Skeletal muscle satellite cell (primary cell): ENCODE data around the gene BBS1. TPM values are rescaled to one million over a fixed set of nuclear protein-coding genes. Genes with fewer than 3 reads are reported as not detected.
"Not testable (repeated sequence)": the region's sequence is repeated elsewhere in the genome, so short reads cannot be mapped to it uniquely, and the experiment has no call there.

ENCODE experiments used
- H3K27me3 ChIP-seq: 2 replicates; pipeline ENCODE4 v1.7.0; 2013; ENCODE audit warnings: low read length; ENCODE audit not compliant: control insufficient read depth, insufficient read depth
- H3K36me3 ChIP-seq: 2 replicates; pipeline ENCODE4 v1.7.0; 2013; ENCODE audit warnings: mild to moderate bottlenecking, control low read depth, low read length; ENCODE audit not compliant: insufficient read depth
- H3K4me1 ChIP-seq: 2 replicates; pipeline ENCODE4 v1.7.0; 2013; ENCODE audit warnings: low read length; ENCODE audit not compliant: control insufficient read depth, insufficient read depth
- H3K4me2 ChIP-seq: 2 replicates; pipeline ENCODE4 v1.7.0; 2013; ENCODE audit warnings: mild to moderate bottlenecking, low read length
- H3K4me3 ChIP-seq: 2 replicates; pipeline ENCODE4 v1.7.0; 2013; ENCODE audit warnings: low read length
- H3K9ac ChIP-seq: 2 replicates; pipeline ENCODE4 v1.7.0; 2013; ENCODE audit warnings: mild to moderate bottlenecking, low read depth, low read length, moderate library complexity
- H3K9me3 ChIP-seq: replicated peaks from 2 replicates; pipeline ENCODE4 v1.7.0; 2013; ENCODE audit warnings: mild to moderate bottlenecking, control low read depth, low read length
- total RNA-seq: library from RNA; depleted of rRNA; stranded (reverse); fragments of >200 nt; gene quantifications from 2 replicates; pipeline ENCODE4 v1.2.3, GENCODE V29; 2012; rRNA removed

BBS1 gene
- 20.0 and 21.8 TPM in 2 replicates for total RNA-seq

DNA sequence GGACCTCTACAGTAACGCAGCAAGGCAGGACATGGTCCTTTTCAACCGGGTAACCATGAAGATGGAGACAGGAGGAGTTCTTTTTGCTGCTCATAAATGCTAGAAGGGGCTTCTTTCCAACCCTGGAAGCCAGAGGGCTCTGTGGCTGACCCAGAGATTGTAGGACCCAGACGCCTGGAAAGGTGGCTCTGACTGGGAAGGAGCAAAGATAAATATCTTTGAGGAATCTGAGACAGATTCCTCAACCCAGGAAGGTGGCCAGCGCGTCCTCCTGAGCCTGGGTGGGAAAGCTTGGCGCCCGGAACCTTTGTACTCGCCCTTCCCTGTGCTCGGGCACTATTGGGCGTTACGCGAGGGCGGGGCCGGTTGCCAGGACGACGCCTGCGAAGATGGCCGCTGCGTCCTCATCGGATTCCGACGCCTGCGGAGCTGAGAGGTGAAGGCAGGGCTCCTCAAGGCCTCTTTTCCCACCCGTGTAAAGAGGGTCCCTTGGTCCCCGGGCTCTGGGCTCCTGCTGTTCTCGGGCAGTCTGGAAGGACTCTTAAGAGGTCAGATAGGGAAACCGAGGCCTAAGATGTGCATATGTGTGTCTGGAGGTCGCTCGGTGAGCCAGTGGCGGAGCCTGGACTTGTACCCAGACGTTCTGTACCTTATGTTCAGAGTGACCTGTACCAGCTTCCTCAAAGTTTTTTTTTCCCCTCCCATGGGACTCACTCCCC, at the start of gene BBS1:
TSS of gene BBS1 (plus strand) at position 365 of the 719 bp plus-strand sequence. CDS start at position 390, 25 bp downstream.
- Histone ChIP-seq H3K4me2 (peak within 1 kb of the TSS; percentile 86), H3K9me3 (no peaks in the 10 kb centered on the region), H3K9ac (peak within 1 kb of the TSS; percentile 83), H3K36me3 (peaks cover 25% of the 10 kb centered on the region), H3K27me3 (no peaks in the 10 kb centered on the region), H3K4me1 (peaks cover 9% of the 10 kb centered on the region), H3K4me3 (peak within 1 kb of the TSS; percentile 89)

DNA sequence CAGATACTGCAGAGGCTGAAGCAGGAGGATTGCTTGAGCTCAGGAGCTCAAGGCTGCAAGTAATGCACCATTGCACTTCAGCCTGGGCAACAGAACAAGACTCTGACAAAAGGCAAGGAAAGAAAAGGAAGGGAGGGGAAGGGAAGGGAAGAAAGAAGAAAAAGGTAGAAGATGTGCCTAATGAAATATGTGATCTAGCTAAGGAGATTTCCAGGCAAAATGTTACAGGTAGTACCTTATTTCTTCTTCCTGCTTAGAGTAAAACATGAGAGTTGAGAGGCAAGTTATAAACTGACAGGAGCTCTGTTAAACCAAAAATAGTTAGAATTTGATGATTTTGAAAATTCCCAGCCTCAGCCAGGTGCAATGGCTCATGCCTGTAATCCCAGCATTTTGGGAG, 48.4 kb upstream of the BBS1 start:
- H3K36me3 ChIP-seq: no peaks in the 10 kb centered on the region
- H3K4me2 ChIP-seq: no peak overlapping the region
- H3K9ac ChIP-seq: no peak overlapping the region
- H3K27me3 ChIP-seq: peaks cover 18% of the 10 kb centered on the region
- H3K4me3 ChIP-seq: no peak overlapping the region
- no peaks in the 10 kb centered on the region for H3K4me1 ChIP-seq
- H3K9me3 ChIP-seq: no peaks in the 10 kb centered on the region

- Histone ChIP-seq H3K9me3 (no peaks in the 10 kb centered on the region), H3K27me3 (peaks cover 14% of the 10 kb centered on the region), H3K4me1 (peaks cover 6% of the 10 kb centered on the region), H3K36me3 (no peaks in the 10 kb centered on the region), H3K4me2 (no peak overlapping the region), H3K4me3 (no peak overlapping the region), H3K9ac (no peak overlapping the region)
These were observed 47.5 kb upstream of the BBS1 start for GRCh38 chr11:66462911-66463310.

- H3K9me3 ChIP-seq, H3K4me1 ChIP-seq, H3K36me3 ChIP-seq, H3K9ac ChIP-seq, H3K4me2 ChIP-seq, H3K4me3 ChIP-seq: not testable (repeated sequence)
- peaks cover 13% of the 10 kb centered on the region for H3K27me3 ChIP-seq
These were observed 46.3 kb upstream of the BBS1 start for GRCh38 chr11:66464116-66464515.

DNA sequence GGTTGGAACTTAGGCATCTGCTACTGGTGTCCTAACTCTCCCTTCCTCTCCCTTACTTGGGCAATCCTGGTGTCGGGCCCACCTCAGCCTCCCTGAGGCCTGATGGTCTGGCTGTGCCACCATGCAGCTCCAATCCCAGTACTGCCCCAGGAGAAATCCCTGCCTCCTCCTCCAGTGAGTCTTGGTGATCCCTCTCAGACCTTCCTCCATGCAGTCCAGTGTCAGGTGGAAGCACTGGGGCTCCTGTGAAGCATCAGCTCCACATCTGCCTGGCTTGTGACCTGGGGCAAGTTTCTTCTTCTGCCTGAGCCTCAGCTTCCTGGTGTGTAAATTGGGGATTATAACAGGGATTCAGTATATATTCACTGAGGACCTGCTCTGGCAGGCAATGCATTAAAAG, 45.5 kb upstream of the BBS1 start:
- Histone ChIP-seq H3K4me3 (no peak overlapping the region), H3K36me3 (no peaks in the 10 kb centered on the region), H3K9me3 (no peaks in the 10 kb centered on the region), H3K4me1 (peaks cover 6% of the 10 kb centered on the region), H3K27me3 (peaks cover 7% of the 10 kb centered on the region), H3K4me2 (no peak overlapping the region), H3K9ac (no peak overlapping the region)

GRCh38 chr11:66465373-66466224, 44.8 kb upstream of the BBS1 start:
- no peaks in the 10 kb centered on the region for H3K9me3 ChIP-seq
- peak overlapping the region; percentile 92 for H3K4me2 ChIP-seq
- peaks cover 7% of the 10 kb centered on the region for H3K27me3 ChIP-seq
- no peaks in the 10 kb centered on the region for H3K36me3 ChIP-seq
- H3K4me3 ChIP-seq: no peak overlapping the region
- H3K9ac ChIP-seq: no peak overlapping the region
- peaks cover 6% of the 10 kb centered on the region for H3K4me1 ChIP-seq

- H3K4me3 ChIP-seq: peak within 1 kb of the TSS; percentile 77
These were observed 44.0 kb upstream of the BBS1 start, which contains the start of gene PELI3 for GRCh38 chr11:66466225-66467033. PELI3 (plus strand) TSS chr11:66466905; CDS start chr11:66468129, 1,224 bp downstream.

DNA sequence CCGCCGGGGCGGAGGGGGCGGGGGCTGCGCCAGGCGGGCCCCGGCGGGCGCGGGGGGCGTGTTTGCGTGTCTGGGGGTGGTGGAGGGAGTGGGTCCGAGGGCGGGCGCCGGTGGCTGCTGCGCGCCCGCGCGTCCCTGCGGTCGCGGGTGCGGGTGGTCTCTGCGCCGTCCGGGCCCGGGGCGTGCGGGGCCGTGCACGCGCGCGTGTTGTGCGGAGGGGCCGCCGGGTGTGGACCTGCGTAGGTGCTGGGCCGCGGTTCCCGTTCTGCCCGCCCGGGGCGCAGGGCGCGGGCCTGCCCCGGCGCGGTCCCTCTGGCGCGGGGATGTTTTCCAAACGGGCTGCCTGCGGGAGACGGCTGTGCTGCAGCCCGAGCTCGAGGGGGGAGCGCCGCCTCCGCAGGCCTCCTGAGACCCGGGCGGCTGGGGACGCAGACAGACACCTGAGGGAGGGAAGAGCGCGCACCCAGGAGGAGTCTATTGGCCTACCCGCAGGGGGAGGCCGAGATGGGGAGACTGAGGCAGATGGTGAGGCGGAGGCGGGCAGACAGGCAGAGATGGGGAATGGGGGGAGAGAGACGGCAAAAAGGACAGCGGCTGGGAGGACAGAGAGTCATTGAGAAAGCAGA, 43.3 kb upstream of the BBS1 start:
- Histone ChIP-seq H3K36me3 (no peaks in the 10 kb centered on the region), H3K4me2 (peak overlapping the region; percentile 92), H3K4me1 (peaks cover 6% of the 10 kb centered on the region), H3K9ac (peak overlapping the region; percentile 67), H3K27me3 (peaks cover 7% of the 10 kb centered on the region), H3K4me3 (peak overlapping the region; percentile 77), H3K9me3 (no peaks in the 10 kb centered on the region)

More at GRCh38 chr11:66466225-66467033, 44.0 kb upstream of the BBS1 start, which contains the start of gene PELI3:
- H3K9ac ChIP-seq: peak within 1 kb of the TSS; percentile 82
- H3K36me3 ChIP-seq: no peaks in the 10 kb centered on the region
- H3K4me2 ChIP-seq: peak within 1 kb of the TSS; percentile 92
- no peaks in the 10 kb centered on the region for H3K9me3 ChIP-seq
- H3K27me3 ChIP-seq: peaks cover 7% of the 10 kb centered on the region
- H3K4me1 ChIP-seq: peaks cover 6% of the 10 kb centered on the region

- Histone ChIP-seq H3K9me3 (no peaks in the 10 kb centered on the region), H3K9ac (peak overlapping the region; percentile 67), H3K4me2 (peak overlapping the region; percentile 92), H3K27me3 (peaks cover 7% of the 10 kb centered on the region), H3K4me1 (peaks cover 6% of the 10 kb centered on the region), H3K36me3 (no peaks in the 10 kb centered on the region), H3K4me3 (peak overlapping the region; percentile 77)
These were observed 42.7 kb upstream of the BBS1 start for GRCh38 chr11:66467756-66468155.

DNA sequence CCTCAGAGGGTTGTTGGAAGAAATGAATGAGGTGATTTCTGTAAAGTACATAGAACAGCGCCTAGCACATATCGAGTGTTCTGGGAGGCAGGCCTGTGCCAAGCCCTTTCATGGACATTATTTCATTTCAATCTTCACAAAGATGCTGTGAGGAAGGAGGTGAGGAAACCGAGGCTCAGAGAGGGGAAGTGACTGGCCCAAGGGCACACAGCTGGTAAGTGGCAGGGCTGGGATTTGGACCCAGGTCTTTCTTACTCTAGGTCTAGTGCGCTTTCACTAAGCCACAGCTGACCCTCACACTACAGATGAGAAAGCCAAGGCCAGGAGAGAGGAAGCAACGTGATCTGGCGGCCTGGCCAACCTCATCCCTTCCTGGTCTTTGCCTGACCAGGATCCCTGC, 41.7 kb upstream of the BBS1 start:
- no peaks in the 10 kb centered on the region for H3K9me3 ChIP-seq
- no peak overlapping the region for H3K4me2 ChIP-seq
- H3K9ac ChIP-seq: no peak overlapping the region
- no peak overlapping the region for H3K4me3 ChIP-seq
- peaks cover 7% of the 10 kb centered on the region for H3K27me3 ChIP-seq
- no peaks in the 10 kb centered on the region for H3K36me3 ChIP-seq
- peaks cover 6% of the 10 kb centered on the region for H3K4me1 ChIP-seq
